SH-SY5Y (cell line): ENCODE measurements around the gene SNRNP200.

Experiments
- GATA2 ChIP-seq: IDR thresholded peaks from 2 replicates; pipeline ENCODE4 v1.6.1; 2011; ENCODE audit warnings: mild to moderate bottlenecking, low read depth, low read length
- GATA3 ChIP-seq: IDR thresholded peaks from 2 replicates; pipeline ENCODE4 v1.6.1; 2011; ENCODE audit warnings: low read depth, mild to moderate bottlenecking, low read length, moderate library complexity

- TF ChIP-seq GATA2 (no peak), GATA3 (no peak)
Observed at GRCh38 chr2:96329456-96329855, 24.1 kb upstream of the SNRNP200 start.
